Stimulated activated CD8-positive, alpha-beta memory T cell treated with anti-CD3 and anti-CD28 coated beads, Interleukin-12 subunit alpha, Interleukin-12 subunit beta, amount 100 ng/mL, for 1 hour (primary cell): ENCODE data around the gene JDP2.

ENCODE experiments used
- DNase-seq: peaks from one replicate; pipeline ENCODE4 v3.0.0-alpha.2; 2020; ENCODE audit warnings: low read depth

JDP2 gene

DNA sequence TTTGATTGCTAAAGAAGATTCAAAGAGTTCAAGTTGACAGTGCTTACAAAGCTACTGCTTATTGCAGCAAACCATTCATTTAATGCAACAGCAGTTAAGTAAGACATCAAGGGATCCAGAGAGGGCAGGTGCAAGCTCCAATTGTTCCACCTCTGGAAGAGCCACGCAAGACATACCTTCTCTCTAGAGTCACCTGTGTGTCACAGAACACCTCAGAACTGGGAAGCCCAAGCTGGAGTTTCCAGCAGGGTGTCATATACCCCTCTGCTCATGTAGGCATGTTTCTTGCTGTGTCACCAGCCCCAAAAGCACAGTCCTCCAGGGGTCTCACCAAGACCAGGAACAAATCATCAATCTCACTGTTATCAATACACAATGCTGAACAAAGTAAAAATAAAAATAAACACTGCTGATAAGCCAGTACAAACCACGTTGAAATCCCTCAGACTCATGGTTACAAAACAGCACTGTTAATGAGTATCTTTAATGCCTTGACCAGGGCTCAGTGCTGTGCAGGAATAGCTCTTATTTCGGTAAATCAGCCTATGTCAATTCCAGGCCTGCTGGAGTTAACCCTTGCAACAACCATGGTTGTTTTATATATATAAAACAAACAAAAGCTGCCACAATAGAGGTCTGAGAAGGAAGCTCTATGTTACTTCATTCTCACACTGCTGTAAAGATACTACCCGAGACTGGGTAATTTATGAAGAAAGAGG, 57.0 kb downstream of the JDP2 start:
- no peak for DNase-seq

DNA sequence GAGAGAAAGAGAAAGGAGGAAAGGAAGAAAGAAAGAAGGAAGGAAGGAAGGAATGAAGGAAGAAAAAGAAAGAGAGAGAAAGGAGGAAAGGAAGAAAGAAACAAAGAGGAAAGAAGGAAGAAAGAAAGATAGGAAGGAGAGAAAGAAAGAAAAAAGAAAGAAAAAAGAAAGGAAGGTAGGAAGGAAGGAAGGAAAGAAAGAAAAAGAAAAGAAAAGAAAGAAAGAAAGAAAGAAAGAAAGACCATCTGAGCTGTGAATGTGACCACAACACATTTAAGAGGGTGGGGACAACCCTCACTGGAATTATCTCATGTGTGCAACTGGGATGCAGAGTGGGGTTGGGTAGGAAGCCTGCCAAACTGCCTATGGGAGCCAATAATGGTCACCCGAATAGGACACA, 58.5 kb downstream of the JDP2 start:
- no peak for DNase-seq

DNA sequence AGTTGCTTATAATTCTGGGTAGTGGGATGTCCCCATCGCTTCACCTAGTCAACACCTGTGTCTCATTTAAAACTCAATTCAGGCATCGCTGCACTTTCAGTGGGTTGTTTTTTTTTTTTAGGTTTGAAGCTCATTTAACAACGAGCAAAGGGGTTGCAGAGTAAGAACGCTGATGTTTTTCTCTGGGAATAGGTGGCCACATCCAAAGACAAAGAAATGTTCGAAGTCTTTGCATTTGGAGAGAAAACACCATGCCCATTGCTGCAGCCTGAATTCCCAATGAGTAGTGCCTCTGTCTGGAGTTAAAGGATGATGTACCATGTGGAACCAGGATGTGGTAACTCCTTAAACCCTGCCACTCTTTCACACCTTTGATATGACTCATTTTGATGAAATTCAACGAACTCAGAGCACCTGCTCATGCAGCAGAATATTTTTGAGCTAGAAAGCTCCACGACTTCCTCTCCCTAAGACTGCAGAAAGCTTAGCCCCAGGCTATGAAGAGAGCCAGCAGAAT, 59.4 kb downstream of the JDP2 start:
- DNase-seq = no peak

DNA sequence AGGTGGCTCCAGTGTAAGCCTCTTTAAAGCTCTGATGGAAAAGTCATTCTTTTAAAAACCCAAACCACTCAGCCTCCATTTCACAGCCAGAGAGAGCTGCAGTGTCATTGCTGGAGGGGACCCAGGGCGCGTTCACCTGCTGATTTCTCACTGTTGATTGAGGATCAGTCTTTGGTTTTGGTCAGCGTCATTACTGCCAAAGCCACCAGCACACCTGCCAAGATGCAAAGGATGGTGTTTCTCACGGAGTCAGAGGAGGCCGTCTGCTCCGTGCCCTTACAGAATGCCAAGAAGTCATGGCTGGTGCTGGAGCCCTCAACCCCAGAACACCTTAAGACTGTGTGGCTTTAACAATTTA, 61.6 kb downstream of the JDP2 start:
- DNase-seq = no peak

DNA sequence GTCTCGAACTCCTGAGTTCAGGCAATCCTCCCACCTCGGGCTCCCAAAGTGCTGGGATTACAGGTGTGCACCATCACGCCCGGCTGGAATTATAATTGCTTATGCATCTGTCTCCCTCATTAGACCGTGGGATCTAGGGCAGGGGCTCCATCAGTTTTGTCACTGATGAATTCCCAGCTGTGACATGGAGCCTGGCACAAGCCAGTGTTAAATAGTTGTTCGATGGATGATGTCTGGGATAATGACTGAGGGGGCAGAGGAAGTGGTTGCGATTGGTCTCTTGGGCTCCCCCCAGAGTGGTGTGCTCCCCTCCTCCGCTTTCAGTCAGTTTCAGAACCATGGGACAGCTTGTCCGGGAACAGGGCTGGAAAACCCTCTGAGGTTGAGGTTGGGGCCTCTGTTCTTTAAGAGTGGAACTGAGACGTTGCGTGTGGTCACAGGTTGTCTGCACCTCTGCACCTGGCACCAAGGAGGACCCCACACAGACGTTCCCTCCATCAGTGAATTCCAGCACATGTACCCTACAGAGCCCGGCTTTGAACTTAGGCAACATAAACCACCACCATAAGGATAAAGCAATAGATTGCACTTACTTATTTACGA, 63.7 kb downstream of the JDP2 start:
- no peak for DNase-seq

DNA sequence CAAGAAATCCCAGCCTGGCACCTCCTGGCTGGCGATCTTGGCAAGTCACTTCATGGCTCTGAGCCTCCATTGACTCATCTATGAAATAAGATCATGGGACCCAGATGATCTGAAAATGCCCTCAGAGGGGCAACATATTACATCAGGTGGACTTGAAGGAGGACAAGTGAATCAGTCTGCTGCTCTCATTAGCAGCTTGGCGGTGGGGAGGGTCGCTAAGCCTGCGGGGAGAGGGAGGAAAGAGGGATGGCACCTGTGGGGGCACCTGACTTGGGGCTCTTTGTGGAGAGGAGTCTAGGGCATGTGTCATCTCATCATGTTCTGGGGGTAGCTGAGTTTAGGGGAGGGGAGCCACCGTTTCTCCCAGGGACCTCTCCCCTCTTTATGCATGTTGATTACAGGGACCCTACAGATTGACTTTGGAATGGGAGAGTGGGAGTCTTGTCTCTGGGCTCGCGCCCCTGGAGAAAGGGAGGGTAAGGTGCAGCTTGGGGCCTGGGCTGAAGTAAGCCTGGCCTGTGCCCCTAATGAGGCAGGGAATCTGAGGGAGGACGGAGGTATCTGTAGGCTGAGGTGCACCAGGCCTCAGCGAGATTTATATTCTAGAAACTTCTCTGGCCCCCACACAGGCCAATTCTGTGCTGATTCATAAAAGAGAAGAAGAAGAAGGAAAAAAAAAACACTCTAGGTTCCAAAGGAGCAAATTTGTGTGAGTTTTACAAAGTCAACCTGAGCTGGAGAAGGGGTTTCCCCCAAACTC, 65.2 kb downstream of the JDP2 start:
- no peak for DNase-seq

DNA sequence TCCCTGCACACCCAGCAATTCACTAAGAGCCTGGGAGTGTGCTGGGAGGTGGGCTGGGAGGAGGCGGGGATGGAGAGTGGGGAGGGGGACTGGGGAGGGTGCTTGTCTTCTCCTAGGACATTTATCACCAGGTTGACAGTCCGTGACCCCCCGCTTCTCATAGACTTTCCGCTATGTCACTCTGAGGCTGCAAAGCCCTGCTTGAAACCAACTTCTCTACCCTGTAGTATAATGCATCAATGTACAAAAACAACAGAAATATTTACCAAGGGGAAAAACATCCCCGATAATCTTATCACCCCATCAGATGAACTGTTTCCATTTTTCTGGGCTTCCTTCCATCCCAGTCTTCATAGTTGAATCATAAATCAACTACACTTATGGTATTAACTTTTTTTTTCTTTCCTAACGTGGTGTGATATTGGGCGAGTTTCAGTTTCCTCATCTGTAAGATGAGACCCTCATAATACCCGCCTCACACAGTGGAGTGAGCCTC, 65.8 kb downstream of the JDP2 start:
- DNase-seq = no peak

DNA sequence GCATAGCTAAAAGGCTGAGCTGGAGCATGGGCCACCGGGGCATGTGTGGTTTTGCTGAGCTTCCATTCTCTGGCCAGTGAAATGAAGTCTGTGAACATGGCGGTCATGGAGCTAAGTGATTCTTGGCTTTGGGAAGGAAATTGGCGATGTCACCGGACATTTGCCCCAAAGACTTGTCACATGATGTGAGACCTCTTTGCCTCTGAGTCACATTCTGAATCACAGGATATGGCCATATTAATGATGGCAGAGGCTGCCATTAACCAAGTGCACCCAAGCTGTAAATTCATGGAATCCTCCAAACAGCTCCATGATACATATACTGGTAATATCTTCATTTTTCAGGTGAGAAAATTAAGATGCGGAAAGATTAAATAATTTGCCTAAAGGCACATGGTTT, 67.1 kb downstream of the JDP2 start:
- DNase-seq = no peak

DNA sequence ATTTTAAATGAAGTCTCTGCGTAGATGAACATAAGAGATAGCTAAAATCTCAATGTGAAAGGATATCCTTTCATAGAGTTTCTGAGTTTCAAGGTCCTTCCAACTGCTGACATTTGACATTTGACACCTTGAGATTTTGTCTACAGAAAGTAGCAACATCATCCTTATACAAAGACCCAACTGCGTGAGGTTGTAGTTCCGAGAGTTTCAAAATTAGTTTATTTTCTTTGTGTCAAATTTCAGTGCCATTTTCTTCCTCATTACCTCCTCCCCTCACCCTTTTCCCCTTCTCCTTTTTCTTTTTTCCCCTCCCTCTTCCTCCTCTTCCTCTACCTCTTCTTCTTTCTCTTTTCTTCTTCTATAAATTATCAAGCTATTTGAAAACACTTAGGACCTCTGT, 67.6 kb downstream of the JDP2 start:
- DNase-seq = no peak

DNA sequence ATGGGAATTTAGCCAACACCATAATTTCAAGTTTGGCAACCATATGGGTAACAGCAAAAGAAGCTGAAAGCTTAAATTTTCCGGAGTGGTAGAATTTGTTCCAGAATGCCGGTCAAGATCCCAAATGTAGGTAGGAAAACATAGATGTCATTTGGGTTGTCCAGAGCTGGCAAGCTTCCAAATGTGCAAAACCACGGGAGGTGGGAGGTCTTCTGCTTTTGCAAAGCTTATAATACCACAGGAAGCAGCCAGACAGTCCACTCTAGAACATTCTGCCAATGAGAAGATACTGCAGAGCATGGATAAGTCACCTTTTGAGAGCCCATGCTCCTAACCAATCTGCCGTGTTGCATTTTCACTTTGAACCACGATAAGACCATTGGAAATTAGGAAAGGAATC, 68.1 kb downstream of the JDP2 start:
- DNase-seq = no peak

DNA sequence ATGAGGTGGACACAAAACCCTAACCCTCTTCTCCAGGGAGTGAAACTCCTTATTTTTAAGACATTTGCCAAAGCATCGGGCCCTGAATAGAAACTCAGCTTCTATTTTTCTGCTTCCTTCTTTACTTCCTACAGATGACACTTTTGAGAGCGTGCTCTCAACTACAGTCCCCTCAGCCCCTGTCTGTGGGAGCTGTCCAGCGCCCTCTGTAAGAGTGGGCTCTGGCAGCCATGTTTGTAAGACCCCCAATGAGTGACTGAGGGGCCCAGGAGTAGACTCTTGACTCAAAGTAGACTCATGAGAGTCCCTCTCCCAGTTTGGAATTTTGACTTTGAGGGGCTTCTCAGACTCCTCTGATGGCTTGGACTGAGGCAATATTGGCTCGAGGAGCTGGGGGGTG, 68.9 kb downstream of the JDP2 start:
- DNase-seq = no peak

DNA sequence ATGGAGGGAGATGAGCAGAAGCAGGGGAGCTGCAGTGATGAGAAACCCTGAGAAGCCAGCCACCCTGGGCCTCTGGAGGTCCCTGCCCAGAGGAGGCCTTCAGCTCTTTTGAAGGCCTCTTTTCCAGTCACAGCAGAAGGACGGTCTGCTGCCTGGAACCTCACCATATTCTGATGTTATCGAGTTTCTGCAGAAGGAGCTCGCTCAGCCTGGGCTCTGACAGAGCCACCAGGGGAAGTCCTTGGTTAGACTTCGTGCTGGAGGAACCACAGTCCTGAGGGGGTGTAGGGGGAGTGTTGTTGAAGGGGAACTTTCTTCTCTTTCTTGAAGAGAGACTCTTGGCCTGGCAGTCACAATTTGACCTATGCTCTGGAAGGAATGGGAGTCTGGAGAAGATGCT, 69.4 kb downstream of the JDP2 start:
- DNase-seq = no peak

DNA sequence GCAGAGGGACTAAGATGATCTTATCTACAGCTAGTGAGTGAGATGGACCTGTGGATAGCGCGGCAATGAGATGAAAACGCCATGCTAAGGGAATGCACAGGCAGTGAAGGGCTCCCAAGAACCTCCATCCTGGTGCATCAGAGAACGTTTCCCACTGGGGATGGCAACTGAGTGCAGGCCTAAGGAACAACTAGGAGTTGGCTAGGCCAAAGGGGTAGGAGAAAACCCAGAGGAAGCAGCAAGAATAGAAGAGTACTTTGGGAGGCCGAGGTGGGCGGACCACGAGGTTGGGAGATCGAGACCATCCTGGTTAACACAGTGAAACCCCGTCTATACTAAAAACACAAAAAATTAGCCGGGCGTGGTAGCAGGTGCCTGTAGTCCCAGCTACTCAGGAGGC, 69.9 kb downstream of the JDP2 start:
- no peak for DNase-seq

DNA sequence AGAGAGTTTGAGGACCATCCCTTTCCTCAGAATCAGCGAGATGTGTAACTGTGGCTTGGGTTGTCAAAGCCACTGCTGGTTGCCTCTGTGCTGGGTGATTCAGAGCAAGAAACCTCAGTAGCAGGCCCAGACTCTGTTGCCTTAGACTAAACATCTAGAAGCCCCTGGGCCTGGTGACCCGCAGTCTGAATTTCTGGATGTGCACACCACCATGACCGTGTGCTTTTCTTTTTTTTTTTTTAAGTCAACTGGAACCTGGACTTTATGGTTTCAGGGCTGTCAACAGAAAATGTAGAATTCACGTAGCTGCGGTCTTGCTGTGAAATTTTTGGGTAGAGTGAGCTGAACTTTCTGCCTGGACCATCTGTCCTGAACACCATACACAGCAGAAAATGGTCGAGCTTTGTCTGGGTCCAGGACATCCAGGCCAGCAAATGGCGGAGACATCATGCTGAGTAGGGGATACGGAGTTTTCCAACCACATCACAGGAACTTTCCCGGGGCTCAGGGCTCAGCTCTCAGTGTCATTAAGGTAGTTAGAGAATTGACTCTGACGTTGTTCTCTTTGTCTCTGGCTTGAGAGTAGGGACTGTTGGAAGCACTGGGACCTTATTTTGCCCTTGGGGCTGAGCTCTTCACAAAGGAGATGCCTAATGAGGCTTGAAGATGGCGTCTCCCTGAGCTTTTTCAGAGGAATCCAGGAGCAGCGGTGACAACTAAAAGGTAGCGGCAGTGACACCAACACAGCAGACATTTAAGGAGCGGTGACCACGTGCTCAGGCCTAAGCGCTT, 71.5 kb downstream of the JDP2 start:
- DNase-seq = no peak

DNA sequence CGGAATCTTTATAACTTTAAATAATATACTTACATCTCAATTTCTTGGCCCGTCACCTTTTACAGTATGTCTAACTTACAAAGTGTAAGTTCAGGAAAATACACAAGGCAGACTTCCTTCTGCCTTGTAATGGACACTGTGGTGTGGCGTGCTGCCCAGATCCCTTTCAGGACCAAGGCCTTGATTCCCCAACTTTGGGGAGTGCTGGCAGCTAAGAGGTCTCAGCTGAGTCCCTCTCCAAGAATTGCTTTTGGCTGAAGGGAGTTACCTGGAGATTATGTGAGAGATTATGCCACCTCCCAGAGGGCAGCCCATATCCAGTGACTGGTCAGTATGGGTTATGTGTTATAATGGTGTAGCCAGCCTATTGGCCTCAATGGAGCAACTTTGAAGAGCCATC, 73.3 kb downstream of the JDP2 start:
- no peak for DNase-seq

DNA sequence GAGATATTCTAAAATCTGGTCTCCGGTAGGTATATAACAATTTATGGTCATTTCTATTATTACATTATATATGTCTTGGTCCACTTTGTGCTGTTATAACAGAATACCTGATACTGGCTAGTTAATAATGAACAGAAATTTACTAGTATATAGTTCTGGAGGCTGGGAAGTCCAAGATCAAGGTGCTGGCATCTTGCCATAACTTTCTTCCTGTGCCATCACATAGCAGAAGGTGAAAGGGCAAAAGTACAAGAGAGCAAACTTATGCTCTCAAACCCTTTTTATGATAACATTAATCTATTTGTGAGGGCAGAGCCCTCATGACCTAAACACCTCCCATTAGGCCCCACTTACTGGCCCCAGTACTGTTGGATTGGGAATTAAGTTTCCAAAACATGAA, 76.6 kb downstream of the JDP2 start:
- no peak for DNase-seq

DNA sequence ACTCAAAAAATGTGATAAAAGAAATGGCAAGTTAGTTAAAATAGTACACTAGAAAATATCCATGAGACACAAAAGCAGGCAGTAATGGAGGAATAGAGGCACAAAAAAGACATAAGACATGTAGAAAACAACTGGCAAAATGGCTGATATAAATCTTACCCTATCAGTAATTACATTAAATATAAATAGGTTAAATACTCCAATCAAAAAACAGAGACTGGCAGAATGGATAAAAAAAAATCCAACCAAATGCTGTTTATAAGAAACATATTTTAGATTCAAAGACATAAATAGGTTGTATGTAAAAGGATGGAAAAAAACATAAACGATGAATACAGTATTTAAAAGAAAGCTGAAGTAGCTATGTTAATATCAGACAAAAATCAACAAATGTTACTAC, 79.1 kb downstream of the JDP2 start:
- no peak for DNase-seq

DNA sequence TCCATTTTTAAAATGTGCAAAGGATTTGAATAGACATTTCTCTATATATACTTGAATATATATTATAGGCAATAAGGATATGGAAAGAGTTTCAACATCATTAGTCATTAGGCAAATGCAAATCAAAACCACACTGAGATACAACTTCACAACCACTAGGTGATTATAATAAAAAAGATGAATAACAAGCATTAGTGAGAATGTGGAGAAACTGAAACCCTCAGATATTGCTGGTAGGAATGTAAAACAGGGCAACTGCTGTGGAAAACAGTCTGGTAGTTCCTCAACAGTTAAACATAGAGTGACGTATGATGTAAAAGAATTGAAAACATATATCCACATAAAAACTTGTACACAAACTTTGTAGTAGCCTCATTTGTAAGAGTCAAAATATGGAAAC, 82.7 kb downstream of the JDP2 start:
- DNase-seq = no peak

DNA sequence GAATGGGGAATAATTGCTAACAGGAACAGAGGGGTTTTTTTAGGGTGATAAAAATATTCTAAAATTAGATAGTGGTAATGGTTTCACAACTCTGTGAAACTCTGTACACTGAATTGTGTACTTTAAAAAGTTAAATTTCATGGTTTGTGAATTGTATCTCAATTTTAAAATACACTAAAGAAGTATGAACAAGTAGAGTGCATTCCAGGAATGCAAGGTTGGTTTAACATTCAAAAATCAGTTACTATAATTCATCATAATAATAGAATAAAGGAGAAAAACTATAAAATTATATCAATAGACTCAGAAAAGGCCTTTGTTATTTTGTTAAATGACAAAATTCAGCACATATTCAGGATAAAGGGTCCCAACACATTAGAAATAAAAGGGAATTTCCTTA, 83.4 kb downstream of the JDP2 start:
- no peak for DNase-seq

DNA sequence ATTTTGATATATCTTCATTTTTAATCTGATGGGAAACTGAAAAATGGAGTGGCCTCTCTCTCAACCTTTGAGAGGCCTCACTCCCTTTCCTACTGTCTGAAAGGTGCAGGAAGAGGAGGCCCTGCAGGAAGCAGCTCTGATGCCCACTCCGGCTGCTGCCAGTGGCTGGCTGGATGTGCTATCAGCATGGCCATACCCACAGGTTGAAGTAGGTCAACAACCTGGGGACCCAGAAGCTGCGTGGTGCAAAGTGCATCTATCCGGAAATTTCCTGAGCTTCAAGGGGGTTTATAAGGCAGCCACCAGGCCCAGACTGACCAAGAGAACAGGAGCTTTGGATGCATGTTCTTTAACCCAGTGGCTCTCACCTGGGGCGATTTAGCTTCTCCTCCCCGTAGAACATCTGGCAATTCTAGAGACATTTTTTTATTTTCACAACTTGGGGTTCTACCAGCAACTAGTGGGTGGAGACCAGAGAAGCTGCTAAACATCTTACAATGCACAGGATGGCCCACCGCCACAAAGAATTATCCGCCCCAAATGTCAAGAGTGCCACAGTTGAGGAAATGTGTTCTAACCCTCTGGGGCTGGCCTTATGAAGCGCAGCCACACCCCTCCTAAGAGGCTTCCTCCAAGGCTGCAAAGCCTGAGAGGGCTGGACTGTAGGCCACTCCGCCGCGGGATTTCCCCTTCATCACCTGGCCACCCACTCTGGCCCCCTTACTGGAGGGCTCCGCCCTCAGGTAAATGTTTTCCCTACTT, 86.3 kb downstream of the JDP2 start:
- no peak for DNase-seq
